GM23338 (cell line): ENCODE measurements around the gene NLK. TPM values are rescaled to one million over a fixed set of nuclear protein-coding genes. Genes with fewer than 3 reads are reported as not detected.

Source experiments
- ATAC-seq: fragments of 200-7000 bp; cut with Tn5 transposase; 3 replicates; pipeline ENCODE4 v1.9.1; 2020
- DNase-seq: peaks from one replicate; pipeline ENCODE4 v3.0.0-alpha.2; 2015; ENCODE audit warnings: low spot score
- H2AFZ ChIP-seq: fragments of 200-600 bp; sonication (generic); 2 replicates; pipeline ENCODE4 v1.8.0; 2016; ENCODE audit warnings: antibody characterized with exemption, mild to moderate bottlenecking, moderate library complexity
- H3F3A ChIP-seq: fragments of 200-600 bp; sonication (generic); replicated peaks from 2 replicates; pipeline ENCODE4 v1.8.0; 2017; ENCODE audit warnings: antibody characterized with exemption, mixed run types, low read depth
- H3K27ac ChIP-seq: fragments of 200-600 bp; sonication (generic); 2 replicates; pipeline ENCODE4 v1.6.1; 2016; ENCODE audit warnings: low read depth
- H3K27me3 ChIP-seq: fragments of 200-600 bp; sonication (generic); 2 replicates; pipeline ENCODE4 v1.8.0; 2016; ENCODE audit warnings: mild to moderate bottlenecking, mixed run types, moderate library complexity; ENCODE audit not compliant: insufficient read depth
- H3K36me3 ChIP-seq: fragments of 200-600 bp; sonication (generic); 2 replicates; pipeline ENCODE4 v1.8.0; 2016; ENCODE audit warnings: mild to moderate bottlenecking; ENCODE audit not compliant: insufficient read depth
- H3K4me1 ChIP-seq: fragments of 200-600 bp; sonication (generic); 2 replicates; pipeline ENCODE4 v1.8.0; 2016; ENCODE audit warnings: mild to moderate bottlenecking, moderate library complexity; ENCODE audit not compliant: insufficient read depth
- H3K4me2 ChIP-seq: fragments of 200-600 bp; sonication (generic); 2 replicates; pipeline ENCODE4 v1.7.1; 2017; ENCODE audit warnings: mixed run types
- H3K4me3 ChIP-seq: fragments of 200-600 bp; sonication (generic); 2 replicates; pipeline ENCODE4 v1.6.1; 2016; ENCODE audit warnings: mixed run types
- H3K79me2 ChIP-seq: fragments of 200-600 bp; sonication (generic); replicated peaks from 2 replicates; pipeline ENCODE4 v1.8.0; 2017; ENCODE audit warnings: mild to moderate bottlenecking; ENCODE audit not compliant: insufficient read depth
- H3K9me2 ChIP-seq: fragments of 200-600 bp; sonication (generic); 2 replicates; pipeline ENCODE4 v1.8.0; 2017; ENCODE audit not compliant: insufficient read depth
- H4K20me1 ChIP-seq: fragments of 200-600 bp; sonication (generic); replicated peaks from 2 replicates; pipeline ENCODE4 v1.8.0; 2017; ENCODE audit warnings: mild to moderate bottlenecking; ENCODE audit not compliant: insufficient read depth
- H3K27ac Mint-ChIP-seq: 2 replicates; pipeline ENCODE4 v1.8.0; 2020; ENCODE audit warnings: inconsistent platforms, mild to moderate bottlenecking, moderate library complexity, mixed read lengths
- H3K27me3 Mint-ChIP-seq: 3 replicates; pipeline ENCODE4 v1.8.0; 2022; ENCODE audit warnings: low read depth, mild to moderate bottlenecking, moderate library complexity, mixed read lengths, inconsistent platforms; ENCODE audit not compliant: insufficient read depth, poor library complexity
- H3K36me3 Mint-ChIP-seq: 3 replicates; pipeline ENCODE4 v1.8.0; 2021; ENCODE audit warnings: low read depth, mild to moderate bottlenecking, inconsistent platforms, moderate library complexity, mixed read lengths
- H3K4me1 Mint-ChIP-seq: 3 replicates; pipeline ENCODE4 v1.8.0; 2020; ENCODE audit warnings: mild to moderate bottlenecking, inconsistent platforms, mixed read lengths
- H3K4me3 Mint-ChIP-seq: 3 replicates; pipeline ENCODE4 v1.8.0; 2021; ENCODE audit warnings: moderate library complexity, mild to moderate bottlenecking, inconsistent platforms, mixed read lengths
- H3K9me3 Mint-ChIP-seq: 3 replicates; pipeline ENCODE4 v1.8.0; 2020; ENCODE audit warnings: moderate library complexity, mild to moderate bottlenecking, inconsistent platforms, mixed read lengths
- CREB1 ChIP-seq: fragments of 250-450 bp; sonication (Bioruptor Pico); IDR thresholded peaks from 2 replicates; pipeline ENCODE4 v1.5.0; 2020; ENCODE audit warnings: low read depth, mild to moderate bottlenecking, moderate library complexity
- EZH2phosphoT487 ChIP-seq: fragments of 200-600 bp; sonication (generic); IDR thresholded peaks from one replicate; pipeline ENCODE4 v1.8.1; 2018; ENCODE audit warnings: antibody characterized with exemption; ENCODE audit not compliant: unreplicated experiment
- JUNB ChIP-seq: IDR thresholded peaks from one replicate; pipeline ENCODE4 v1.6.1; 2016; ENCODE audit warnings: antibody characterized with exemption; ENCODE audit not compliant: unreplicated experiment
- POLR2AphosphoS5 ChIP-seq: IDR thresholded peaks from 2 replicates; pipeline ENCODE4 v1.6.1; 2016; ENCODE audit warnings: antibody characterized with exemption, low read depth
- STAT1 ChIP-seq: IDR thresholded peaks from one replicate; pipeline ENCODE4 v1.6.1; 2016; ENCODE audit warnings: antibody characterized with exemption; ENCODE audit not compliant: unreplicated experiment
- polyA plus RNA-seq: library from polyadenylated mRNA; unstranded; fragments of >200 nt; fragmentation: Nextera tagmentation; extraction: Ambion mirVana; gene quantifications from 2 replicates; pipeline ENCODE4 v1.2.1, GENCODE V29; 2016
- total RNA-seq: library from RNA; depleted of rRNA; stranded (reverse); fragments of >200 nt; shearing (Covaris generic); gene quantifications from 2 replicates; pipeline ENCODE4 v1.2.3, GENCODE V29; 2014
- TF ChIP-seq, protein P1 (sequence below), 2 experiments: fragments of 200-600 bp in 1 of 2; sonication (generic) in 1 of 2; conservative IDR thresholded peaks; 2 replicates each; pipeline versions ENCODE4 v1.5.1 to v1.6.1; 2016 to 2017; ENCODE audit warnings: antibody characterized with exemption in 2 of 2, low read depth in 2 of 2, mild to moderate bottlenecking in 2 of 2, moderate library complexity in 1 of 2
- TF ChIP-seq, protein P2 (sequence below): IDR thresholded peaks from 2 replicates; pipeline ENCODE4 v1.6.1; 2016; ENCODE audit warnings: antibody characterized with exemption
- TF ChIP-seq, protein P3 (sequence below): IDR thresholded peaks from one replicate; pipeline ENCODE4 v1.6.1; 2018; ENCODE audit warnings: antibody characterized with exemption; ENCODE audit not compliant: unreplicated experiment

NLK gene
- total and polyA plus RNA-seq, 2 experiments from 2014 or later: 34.7 to 78.5 TPM

DNA sequence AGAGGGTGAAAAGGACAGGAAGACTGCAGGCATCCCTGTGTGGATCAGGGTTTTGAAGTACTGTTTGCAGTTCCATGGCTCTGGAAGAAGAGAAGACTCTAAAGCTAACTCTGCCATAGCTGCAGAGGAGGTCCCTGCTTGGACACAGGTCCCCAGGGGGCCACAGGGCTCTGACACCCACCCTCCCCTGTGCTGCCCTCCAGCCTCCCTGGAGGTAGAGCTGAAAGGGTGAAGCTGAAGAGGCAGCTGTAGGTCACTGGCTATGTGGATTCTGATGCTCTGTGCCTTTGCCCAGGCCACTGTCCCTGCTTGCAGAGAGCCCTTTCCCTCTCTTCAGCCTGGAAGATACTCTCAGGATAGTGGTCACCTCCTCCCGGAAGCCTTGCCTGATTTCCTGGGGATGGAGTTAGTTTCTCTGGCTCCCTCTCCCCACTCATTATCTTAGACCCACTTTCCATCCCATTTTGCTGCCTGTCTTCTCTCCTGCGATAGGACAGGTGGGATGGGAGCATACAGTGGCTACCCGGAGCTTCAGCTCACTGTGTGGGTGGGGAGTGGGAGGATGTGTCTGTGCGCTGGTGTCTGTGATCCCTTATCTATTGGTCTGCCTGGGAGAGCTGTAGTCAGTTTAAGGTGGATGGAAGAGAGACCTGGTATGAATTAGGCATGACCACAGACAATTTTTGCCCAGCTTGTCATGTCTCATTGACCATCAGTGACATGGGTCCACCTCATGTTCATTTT is 186.7 kb downstream of the NLK start:
- ATAC-seq (no peak), DNase-seq (no peak)
- H2AFZ ChIP-seq: peak overlapping the region; percentile 96
- H3K36me3 ChIP-seq: no peaks in the 10 kb centered on the region
- 0 out of 2 replicates have a peak, but pooled peaks cover 3% of the 10 kb centered on the region for H3F3A ChIP-seq
- Mint-ChIP-seq H3K9me3 (peaks cover 5% of the 10 kb centered on the region; the same call in 2 of the 3 replicates), H3K27me3 (peaks cover 20% of the 10 kb centered on the region), H3K27ac (no peak overlapping the region), H3K4me3 (peak overlapping the region; percentile 94), H3K36me3 (peaks cover 7% of the 10 kb centered on the region), H3K4me1 (peaks cover 35% of the 10 kb centered on the region)
- no peak overlapping the region for H3K27ac ChIP-seq
- no peaks in the 10 kb centered on the region for H3K79me2 ChIP-seq
- H3K4me2 ChIP-seq: peak overlapping the region; percentile 88
- no peaks in the 10 kb centered on the region for H4K20me1 ChIP-seq
- H3K27me3 ChIP-seq: no peaks in the 10 kb centered on the region
- H3K4me3 ChIP-seq: peak overlapping the region; percentile 81
- no peak for TF ChIP-seq CREB1 (CRISPR knock-in tag)
- no peak for TF ChIP-seq POLR2AphosphoS5
- no peak for TF ChIP-seq EZH2phosphoT487
- no peak for TF ChIP-seq STAT1
- TF ChIP-seq, protein P1, sequence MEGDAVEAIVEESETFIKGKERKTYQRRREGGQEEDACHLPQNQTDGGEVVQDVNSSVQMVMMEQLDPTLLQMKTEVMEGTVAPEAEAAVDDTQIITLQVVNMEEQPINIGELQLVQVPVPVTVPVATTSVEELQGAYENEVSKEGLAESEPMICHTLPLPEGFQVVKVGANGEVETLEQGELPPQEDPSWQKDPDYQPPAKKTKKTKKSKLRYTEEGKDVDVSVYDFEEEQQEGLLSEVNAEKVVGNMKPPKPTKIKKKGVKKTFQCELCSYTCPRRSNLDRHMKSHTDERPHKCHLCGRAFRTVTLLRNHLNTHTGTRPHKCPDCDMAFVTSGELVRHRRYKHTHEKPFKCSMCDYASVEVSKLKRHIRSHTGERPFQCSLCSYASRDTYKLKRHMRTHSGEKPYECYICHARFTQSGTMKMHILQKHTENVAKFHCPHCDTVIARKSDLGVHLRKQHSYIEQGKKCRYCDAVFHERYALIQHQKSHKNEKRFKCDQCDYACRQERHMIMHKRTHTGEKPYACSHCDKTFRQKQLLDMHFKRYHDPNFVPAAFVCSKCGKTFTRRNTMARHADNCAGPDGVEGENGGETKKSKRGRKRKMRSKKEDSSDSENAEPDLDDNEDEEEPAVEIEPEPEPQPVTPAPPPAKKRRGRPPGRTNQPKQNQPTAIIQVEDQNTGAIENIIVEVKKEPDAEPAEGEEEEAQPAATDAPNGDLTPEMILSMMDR (conservative IDR thresholded peaks at IDR 0.05; ENCODE audit: low read depth in 2 of 2): no peak
- TF ChIP-seq, protein P2, sequence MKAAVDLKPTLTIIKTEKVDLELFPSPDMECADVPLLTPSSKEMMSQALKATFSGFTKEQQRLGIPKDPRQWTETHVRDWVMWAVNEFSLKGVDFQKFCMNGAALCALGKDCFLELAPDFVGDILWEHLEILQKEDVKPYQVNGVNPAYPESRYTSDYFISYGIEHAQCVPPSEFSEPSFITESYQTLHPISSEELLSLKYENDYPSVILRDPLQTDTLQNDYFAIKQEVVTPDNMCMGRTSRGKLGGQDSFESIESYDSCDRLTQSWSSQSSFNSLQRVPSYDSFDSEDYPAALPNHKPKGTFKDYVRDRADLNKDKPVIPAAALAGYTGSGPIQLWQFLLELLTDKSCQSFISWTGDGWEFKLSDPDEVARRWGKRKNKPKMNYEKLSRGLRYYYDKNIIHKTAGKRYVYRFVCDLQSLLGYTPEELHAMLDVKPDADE: no peak
- TF ChIP-seq JUNB: no peak
- TF ChIP-seq, protein P3, sequence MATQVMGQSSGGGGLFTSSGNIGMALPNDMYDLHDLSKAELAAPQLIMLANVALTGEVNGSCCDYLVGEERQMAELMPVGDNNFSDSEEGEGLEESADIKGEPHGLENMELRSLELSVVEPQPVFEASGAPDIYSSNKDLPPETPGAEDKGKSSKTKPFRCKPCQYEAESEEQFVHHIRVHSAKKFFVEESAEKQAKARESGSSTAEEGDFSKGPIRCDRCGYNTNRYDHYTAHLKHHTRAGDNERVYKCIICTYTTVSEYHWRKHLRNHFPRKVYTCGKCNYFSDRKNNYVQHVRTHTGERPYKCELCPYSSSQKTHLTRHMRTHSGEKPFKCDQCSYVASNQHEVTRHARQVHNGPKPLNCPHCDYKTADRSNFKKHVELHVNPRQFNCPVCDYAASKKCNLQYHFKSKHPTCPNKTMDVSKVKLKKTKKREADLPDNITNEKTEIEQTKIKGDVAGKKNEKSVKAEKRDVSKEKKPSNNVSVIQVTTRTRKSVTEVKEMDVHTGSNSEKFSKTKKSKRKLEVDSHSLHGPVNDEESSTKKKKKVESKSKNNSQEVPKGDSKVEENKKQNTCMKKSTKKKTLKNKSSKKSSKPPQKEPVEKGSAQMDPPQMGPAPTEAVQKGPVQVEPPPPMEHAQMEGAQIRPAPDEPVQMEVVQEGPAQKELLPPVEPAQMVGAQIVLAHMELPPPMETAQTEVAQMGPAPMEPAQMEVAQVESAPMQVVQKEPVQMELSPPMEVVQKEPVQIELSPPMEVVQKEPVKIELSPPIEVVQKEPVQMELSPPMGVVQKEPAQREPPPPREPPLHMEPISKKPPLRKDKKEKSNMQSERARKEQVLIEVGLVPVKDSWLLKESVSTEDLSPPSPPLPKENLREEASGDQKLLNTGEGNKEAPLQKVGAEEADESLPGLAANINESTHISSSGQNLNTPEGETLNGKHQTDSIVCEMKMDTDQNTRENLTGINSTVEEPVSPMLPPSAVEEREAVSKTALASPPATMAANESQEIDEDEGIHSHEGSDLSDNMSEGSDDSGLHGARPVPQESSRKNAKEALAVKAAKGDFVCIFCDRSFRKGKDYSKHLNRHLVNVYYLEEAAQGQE: no peak
- H3K4me1 ChIP-seq: peaks cover 13% of the 10 kb centered on the region; the same call in 1 of the 2 replicates
- H3K9me2 ChIP-seq: no peaks in the 10 kb centered on the region
